Measurements from ENCODE around the gene XPC.

- TF ChIP-seq POLR2AphosphoS5 (IDR thresholded peaks at IDR 0.05; ENCODE audit: low read depth, low read length), result no peak
- no peak for TF ChIP-seq TAF1 (IDR thresholded peaks at IDR 0.05; ENCODE audit: borderline replicate concordance, insufficient read depth, low read length)
- no peak for TF ChIP-seq SIN3A (IDR thresholded peaks at IDR 0.05; ENCODE audit: borderline replicate concordance, insufficient read depth, low read length)
These were observed 47.3 kb downstream of the XPC start for GRCh38 chr3:14131134-14131533.
